Chondrocyte (in vitro differentiated cells): Measurements from ENCODE around the gene OR5B12. TPM values are rescaled to one million over a fixed set of nuclear protein-coding genes. Genes with fewer than 3 reads are reported as not detected.

Source experiments
- DNase-seq: peaks from one replicate; pipeline ENCODE4 v3.0.0; 2021; ENCODE audit warnings: mixed read lengths, low spot score
- H3K27ac Mint-ChIP-seq: one replicate; pipeline ENCODE4 v1.8.0; 2021; ENCODE audit warnings: mild to moderate bottlenecking, moderate library complexity, mixed read lengths; ENCODE audit not compliant: unreplicated experiment
- H3K27me3 Mint-ChIP-seq: 2 replicates; pipeline ENCODE4 v1.8.0; 2021; ENCODE audit warnings: low read depth, mixed read lengths
- H3K36me3 Mint-ChIP-seq: 2 replicates; pipeline ENCODE4 v1.8.0; 2021; ENCODE audit warnings: low read depth, mixed read lengths
- H3K4me1 Mint-ChIP-seq: 2 replicates; pipeline ENCODE4 v1.8.0; 2021; ENCODE audit warnings: low read depth, mild to moderate bottlenecking, mixed read lengths
- H3K4me3 Mint-ChIP-seq: one replicate; pipeline ENCODE4 v1.8.0; 2021; ENCODE audit warnings: mild to moderate bottlenecking, moderate library complexity, mixed read lengths; ENCODE audit not compliant: unreplicated experiment
- H3K9me3 Mint-ChIP-seq: 2 replicates; pipeline ENCODE4 v1.8.0; 2021; ENCODE audit warnings: low read depth, mixed read lengths
- CTCF ChIP-seq: fragments of 200-600 bp; sonication (generic); IDR thresholded peaks from 2 replicates; pipeline ENCODE4 v1.5.0; 2021; ENCODE audit warnings: antibody characterized with exemption, mild to moderate bottlenecking, moderate library complexity
- total RNA-seq: library from RNA; stranded (reverse); gene quantifications from 3 replicates; pipeline ENCODE4 v1.2.1, GENCODE V29; 2021

Gene OR5B12
- total RNA-seq, 1 donor from 2014 or later = not detected

GRCh38 chr11:58390551-58391063, 51.4 kb downstream of the OR5B12 start:
- Mint-ChIP-seq H3K4me1 (peaks cover 35% of the 10 kb centered on the region), H3K9me3 (peaks cover 13% of the 10 kb centered on the region), H3K27me3 (no peaks in the 10 kb centered on the region), H3K27ac (no peak overlapping the region), H3K4me3 (no peak overlapping the region), H3K36me3 (peaks cover 3% of the 10 kb centered on the region)
- DNase-seq = peak; percentile 85
- no peak for TF ChIP-seq CTCF

Other genes starting within 250 kb of the OR5B12 start
- not detected in 3 replicates for gene OR1S2, start 238.1 kb downstream of the OR5B12 start, total RNA-seq
- not detected in 3 replicates for gene OR1S1, start 229.5 kb downstream of the OR5B12 start, total RNA-seq
- gene OR10Q1, start 213.3 kb downstream of the OR5B12 start, total RNA-seq = not detected in 3 replicates
- not detected in 3 replicates for gene OR10W1, start 174.0 kb downstream of the OR5B12 start, total RNA-seq
- gene OR5B17, start 83.2 kb downstream of the OR5B12 start, total RNA-seq = not detected in 3 replicates
- gene OR5B3, start 35.4 kb downstream of the OR5B12 start, total RNA-seq = not detected in 3 replicates
- not detected in 3 replicates for gene OR5B2, start 14.1 kb downstream of the OR5B12 start, total RNA-seq
- not detected in 3 replicates for gene OR5B21, start 65.9 kb upstream of the OR5B12 start, total RNA-seq
- gene LPXN, start 133.6 kb upstream of the OR5B12 start, total RNA-seq = 3.3 to 4.8 TPM (median 4.5 TPM) in 3 replicates
- 44.0 to 48.1 TPM (median 46.0 TPM) in 3 replicates for gene ZFP91, start 136.8 kb upstream of the OR5B12 start, total RNA-seq
- gene CNTF, start 180.4 kb upstream of the OR5B12 start, total RNA-seq = 0.92 to 1.3 TPM (median 1.1 TPM) in 3 replicates